GM21825 (cell line): ENCODE data around the gene DTNBP1.

Source experiments
- ATAC-seq: cut with Tn5 transposase; IDR thresholded peaks from one replicate; pipeline ENCODE4 v1.9.1; 2021; ENCODE audit warnings: mild to moderate bottlenecking, moderate library complexity; ENCODE audit not compliant: unreplicated experiment

The DTNBP1 gene

GRCh38 chr6:15536198-15536955 is 126.5 kb downstream of the DTNBP1 start:
- ATAC-seq = no peak

- ATAC-seq = no peak
Observed at GRCh38 chr6:15535495-15536197, 127.2 kb downstream of the DTNBP1 start.

- no peak for ATAC-seq
Observed at GRCh38 chr6:15534974-15535373, 127.9 kb downstream of the DTNBP1 start.

- no peak for ATAC-seq
Observed at GRCh38 chr6:15533379-15534026, 129.3 kb downstream of the DTNBP1 start.

GRCh38 chr6:15531973-15532372 is 130.9 kb downstream of the DTNBP1 start:
- no peak for ATAC-seq

- ATAC-seq = no peak
Observed at GRCh38 chr6:15530411-15530810, 132.4 kb downstream of the DTNBP1 start.

- no peak for ATAC-seq
Observed at GRCh38 chr6:15528870-15529269, 134.0 kb downstream of the DTNBP1 start.

- no peak for ATAC-seq
Observed at GRCh38 chr6:15527838-15528617, 134.8 kb downstream of the DTNBP1 start.

- no peak for ATAC-seq
Observed at GRCh38 chr6:15526212-15526701, 136.6 kb downstream of the DTNBP1 start.

GRCh38 chr6:15524861-15525401 is 137.9 kb downstream of the DTNBP1 start:
- ATAC-seq = no peak

- no peak for ATAC-seq
Observed at GRCh38 chr6:15523679-15524630, 138.9 kb downstream of the DTNBP1 start.

GRCh38 chr6:15522856-15523529 is 139.8 kb downstream of the DTNBP1 start:
- no peak for ATAC-seq

- no peak for ATAC-seq
Observed at GRCh38 chr6:15522427-15522826, 140.4 kb downstream of the DTNBP1 start.

GRCh38 chr6:15522026-15522425 is 140.8 kb downstream of the DTNBP1 start:
- ATAC-seq = no peak

- no peak for ATAC-seq
Observed at GRCh38 chr6:15521582-15521981, 141.2 kb downstream of the DTNBP1 start.

GRCh38 chr6:15520626-15521203 is 142.1 kb downstream of the DTNBP1 start:
- no peak for ATAC-seq

- ATAC-seq = no peak
Observed at GRCh38 chr6:15519681-15520080, 143.1 kb downstream of the DTNBP1 start.

GRCh38 chr6:15518878-15519277 is 143.9 kb downstream of the DTNBP1 start:
- ATAC-seq = no peak

- no peak for ATAC-seq
Observed at GRCh38 chr6:15518057-15518456, 144.8 kb downstream of the DTNBP1 start.
